OCI-M2 (cell line): ENCODE results near the gene CEP164.

Experiments
- DNase-seq: peaks from one replicate; lab custom pipeline; 2025; ENCODE audit not compliant: unreplicated experiment; lab: John Stamatoyannopoulos, UW

Gene CEP164

GRCh38 chr11:117417856-117418255 lies 90.2 kb downstream of the CEP164 start:
- no peak for DNase-seq

- DNase-seq: no peak
Measured at GRCh38 chr11:117418737-117419481, 91.3 kb downstream of the CEP164 start.

- DNase-seq: no peak
Measured at GRCh38 chr11:117419482-117420142, 92.0 kb downstream of the CEP164 start.

GRCh38 chr11:117420143-117420485 lies 92.5 kb downstream of the CEP164 start:
- no peak for DNase-seq

- DNase-seq: no peak
Measured at GRCh38 chr11:117420598-117420997, 92.9 kb downstream of the CEP164 start.

GRCh38 chr11:117421041-117421440 lies 93.4 kb downstream of the CEP164 start:
- DNase-seq: no peak

GRCh38 chr11:117421476-117421875 lies 93.8 kb downstream of the CEP164 start:
- DNase-seq: no peak

GRCh38 chr11:117423046-117423575 lies 95.5 kb downstream of the CEP164 start:
- no peak for DNase-seq

- DNase-seq: no peak
Measured at GRCh38 chr11:117424781-117425180, 97.1 kb downstream of the CEP164 start.

- no peak for DNase-seq
Measured at GRCh38 chr11:117425679-117426296, 98.1 kb downstream of the CEP164 start.

GRCh38 chr11:117426297-117426685 lies 98.6 kb downstream of the CEP164 start:
- DNase-seq: no peak

GRCh38 chr11:117426941-117427340 lies 99.3 kb downstream of the CEP164 start:
- DNase-seq: no peak

- no peak for DNase-seq
Measured at GRCh38 chr11:117427356-117427874, 99.8 kb downstream of the CEP164 start.

GRCh38 chr11:117428186-117428855 lies 100.7 kb downstream of the CEP164 start:
- DNase-seq: no peak

GRCh38 chr11:117428856-117429229 lies 101.2 kb downstream of the CEP164 start:
- DNase-seq: no peak

- no peak for DNase-seq
Measured at GRCh38 chr11:117430293-117430955, 102.8 kb downstream of the CEP164 start.

GRCh38 chr11:117431436-117431835 lies 103.8 kb downstream of the CEP164 start:
- DNase-seq: no peak

- no peak for DNase-seq
Measured at GRCh38 chr11:117433717-117434116, 106.1 kb downstream of the CEP164 start.

- no peak for DNase-seq
Measured at GRCh38 chr11:117434481-117434880, 106.8 kb downstream of the CEP164 start.

- no peak for DNase-seq
Measured at GRCh38 chr11:117435326-117435725, 107.7 kb downstream of the CEP164 start.
